Measurements from ENCODE around the gene TRIM4.

The TRIM4 gene

GRCh38 chr7:99918959-99919813 lies at the start of gene TRIM4 (continued):
- TF ChIP-seq ZBTB26 (tag by site-specific recombination; optimal IDR thresholded peaks at IDR 0.05) (peak; percentile 74), SETDB1 (IDR thresholded peaks at IDR 0.05; ENCODE audit: insufficient read length, low read length) (no peak), MZF1 (tag by site-specific recombination; IDR thresholded peaks at IDR 0.05; ENCODE audit: borderline replicate concordance) (no peak), ZNF169 (tag by site-specific recombination; IDR thresholded peaks at IDR 0.05) (no peak), ZNF350 (tag by site-specific recombination; IDR thresholded peaks at IDR 0.05) (no peak), ZNF266 (tag by site-specific recombination; IDR thresholded peaks at IDR 0.05; ENCODE audit: low read depth) (no peak), HOXA7 (CRISPR knock-in tag; IDR thresholded peaks at IDR 0.05; ENCODE audit: borderline replicate concordance) (no peak), ZNF473 (tag by site-specific recombination; IDR thresholded peaks at IDR 0.05) (no peak), ZNF501 (tag by site-specific recombination; IDR thresholded peaks at IDR 0.05) (peak; percentile 14; the same call in 1 of the 2 replicates), ZNF610 (tag by site-specific recombination; IDR thresholded peaks at IDR 0.05; ENCODE audit: borderline replicate concordance) (0 out of 2 replicates have a peak, but pooled peaks have one; percentile 22), ZBTB7A (tag by site-specific recombination; IDR thresholded peaks at IDR 0.05; ENCODE audit: low read depth) (no peak), ZNF394 (tag by site-specific recombination; IDR thresholded peaks at IDR 0.05; ENCODE audit: borderline replicate concordance) (no peak), KLF10 (tag by site-specific recombination; IDR thresholded peaks at IDR 0.05) (no peak), ZNF138 (tag by site-specific recombination; IDR thresholded peaks at IDR 0.05; ENCODE audit: borderline replicate concordance) (no peak), KLF16 (tag by site-specific recombination; IDR thresholded peaks at IDR 0.05) (peak; percentile 73; the same call in 1 of the 2 replicates), ZBTB10 (tag by site-specific recombination; IDR thresholded peaks at IDR 0.05) (peak; percentile 87), ZNF629 (tag by site-specific recombination; IDR thresholded peaks at IDR 0.05) (peak; percentile 77), ZNF623 (tag by site-specific recombination; IDR thresholded peaks at IDR 0.05) (no peak), ZNF248 (tag by site-specific recombination; IDR thresholded peaks at IDR 0.05) (no peak), PRDM6 (tag by site-specific recombination; IDR thresholded peaks at IDR 0.05) (no peak), ZNF174 (tag by site-specific recombination; IDR thresholded peaks at IDR 0.05) (no peak)
- TF ChIP-seq, protein P1, sequence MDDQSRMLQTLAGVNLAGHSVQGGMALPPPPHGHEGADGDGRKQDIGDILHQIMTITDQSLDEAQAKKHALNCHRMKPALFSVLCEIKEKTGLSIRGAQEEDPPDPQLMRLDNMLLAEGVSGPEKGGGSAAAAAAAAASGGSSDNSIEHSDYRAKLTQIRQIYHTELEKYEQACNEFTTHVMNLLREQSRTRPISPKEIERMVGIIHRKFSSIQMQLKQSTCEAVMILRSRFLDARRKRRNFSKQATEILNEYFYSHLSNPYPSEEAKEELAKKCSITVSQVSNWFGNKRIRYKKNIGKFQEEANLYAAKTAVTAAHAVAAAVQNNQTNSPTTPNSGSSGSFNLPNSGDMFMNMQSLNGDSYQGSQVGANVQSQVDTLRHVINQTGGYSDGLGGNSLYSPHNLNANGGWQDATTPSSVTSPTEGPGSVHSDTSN (CRISPR knock-in tag; IDR thresholded peaks at IDR 0.05): peak; percentile 38; the same call in 1 of the 2 replicates
- TF ChIP-seq, protein P2, sequence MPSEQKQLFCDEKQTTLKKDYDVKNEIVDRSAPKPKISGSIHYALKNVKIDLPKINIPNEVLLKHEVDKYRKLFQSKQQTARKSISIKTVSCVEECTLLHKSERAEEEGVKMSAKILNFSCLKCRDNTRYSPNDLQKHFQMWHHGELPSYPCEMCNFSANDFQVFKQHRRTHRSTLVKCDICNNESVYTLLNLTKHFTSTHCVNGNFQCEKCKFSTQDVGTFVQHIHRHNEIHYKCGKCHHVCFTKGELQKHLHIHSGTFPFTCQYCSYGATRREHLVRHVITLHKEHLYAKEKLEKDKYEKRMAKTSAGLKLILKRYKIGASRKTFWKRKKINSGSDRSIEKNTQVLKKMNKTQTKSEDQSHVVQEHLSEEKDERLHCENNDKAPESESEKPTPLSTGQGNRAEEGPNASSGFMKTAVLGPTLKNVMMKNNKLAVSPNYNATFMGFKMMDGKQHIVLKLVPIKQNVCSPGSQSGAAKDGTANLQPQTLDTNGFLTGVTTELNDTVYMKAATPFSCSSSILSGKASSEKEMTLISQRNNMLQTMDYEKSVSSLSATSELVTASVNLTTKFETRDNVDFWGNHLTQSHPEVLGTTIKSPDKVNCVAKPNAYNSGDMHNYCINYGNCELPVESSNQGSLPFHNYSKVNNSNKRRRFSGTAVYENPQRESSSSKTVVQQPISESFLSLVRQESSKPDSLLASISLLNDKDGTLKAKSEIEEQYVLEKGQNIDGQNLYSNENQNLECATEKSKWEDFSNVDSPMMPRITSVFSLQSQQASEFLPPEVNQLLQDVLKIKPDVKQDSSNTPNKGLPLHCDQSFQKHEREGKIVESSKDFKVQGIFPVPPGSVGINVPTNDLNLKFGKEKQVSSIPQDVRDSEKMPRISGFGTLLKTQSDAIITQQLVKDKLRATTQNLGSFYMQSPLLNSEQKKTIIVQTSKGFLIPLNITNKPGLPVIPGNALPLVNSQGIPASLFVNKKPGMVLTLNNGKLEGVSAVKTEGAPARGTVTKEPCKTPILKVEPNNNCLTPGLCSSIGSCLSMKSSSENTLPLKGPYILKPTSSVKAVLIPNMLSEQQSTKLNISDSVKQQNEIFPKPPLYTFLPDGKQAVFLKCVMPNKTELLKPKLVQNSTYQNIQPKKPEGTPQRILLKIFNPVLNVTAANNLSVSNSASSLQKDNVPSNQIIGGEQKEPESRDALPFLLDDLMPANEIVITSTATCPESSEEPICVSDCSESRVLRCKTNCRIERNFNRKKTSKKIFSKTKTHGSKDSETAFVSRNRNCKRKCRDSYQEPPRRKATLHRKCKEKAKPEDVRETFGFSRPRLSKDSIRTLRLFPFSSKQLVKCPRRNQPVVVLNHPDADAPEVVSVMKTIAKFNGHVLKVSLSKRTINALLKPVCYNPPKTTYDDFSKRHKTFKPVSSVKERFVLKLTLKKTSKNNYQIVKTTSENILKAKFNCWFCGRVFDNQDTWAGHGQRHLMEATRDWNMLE (tag by site-specific recombination; conservative IDR thresholded peaks at IDR 0.05; ENCODE audit: low read depth): peak; percentile 99
- TF ChIP-seq, protein P3, sequence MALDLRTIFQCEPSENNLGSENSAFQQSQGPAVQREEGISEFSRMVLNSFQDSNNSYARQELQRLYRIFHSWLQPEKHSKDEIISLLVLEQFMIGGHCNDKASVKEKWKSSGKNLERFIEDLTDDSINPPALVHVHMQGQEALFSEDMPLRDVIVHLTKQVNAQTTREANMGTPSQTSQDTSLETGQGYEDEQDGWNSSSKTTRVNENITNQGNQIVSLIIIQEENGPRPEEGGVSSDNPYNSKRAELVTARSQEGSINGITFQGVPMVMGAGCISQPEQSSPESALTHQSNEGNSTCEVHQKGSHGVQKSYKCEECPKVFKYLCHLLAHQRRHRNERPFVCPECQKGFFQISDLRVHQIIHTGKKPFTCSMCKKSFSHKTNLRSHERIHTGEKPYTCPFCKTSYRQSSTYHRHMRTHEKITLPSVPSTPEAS (tag by site-specific recombination; IDR thresholded peaks at IDR 0.05): no peak
